ENCODE measurements around the gene TBC1D22B.

Gene TBC1D22B

GRCh38 chr6:37376078-37376743, 118.6 kb downstream of the TBC1D22B start:
- no peak for TF ChIP-seq CTCF (IDR thresholded peaks at IDR 0.05; ENCODE audit: borderline replicate concordance, control extremely low read depth, extremely low read depth, insufficient read depth, missing control alignments)
- DNase-seq (ENCODE audit: low spot score), result no peak
- in situ Hi-C loops (cut with MboI; ENCODE audit: low sequenced_read_pairs, unreplicated experiment), result no loop called here

- TF ChIP-seq CTCF (IDR thresholded peaks at IDR 0.05; ENCODE audit: borderline replicate concordance, control extremely low read depth, extremely low read depth, insufficient read depth, missing control alignments), result peak; percentile 51
- in situ Hi-C loops (cut with MboI; ENCODE audit: low sequenced_read_pairs, unreplicated experiment), result no loop called here
- peak; percentile 72 for DNase-seq (ENCODE audit: low spot score)
Measured at GRCh38 chr6:37381579-37381978, 124.0 kb downstream of the TBC1D22B start.
